ENCODE data around the gene RPRD1A. TPM values are rescaled to one million over a fixed set of nuclear protein-coding genes. Genes with fewer than 3 reads are reported as not detected.

RPRD1A gene
- total RNA-seq, 2 experiments from 2014 or later: 21.8 to 25.1 TPM

- peaks cover 33% of the 10 kb centered on the region for H3K36me3 Mint-ChIP-seq (ENCODE audit: low read depth)
- ChIA-PET CTCF (no interaction called here), POLR2A (interaction anchor here (1.8 to 3.2 kb wide), 2 partner anchors 67 to 92 kb away, joined by 4 to 24 read pairs; partner anchors contain the start of gene RMP24)
- H3K4me1 Mint-ChIP-seq (ENCODE audit: low read depth): peaks cover 60% of the 10 kb centered on the region
- H3K9me3 Mint-ChIP-seq: no peaks in the 10 kb centered on the region
- DNase-seq (no peak), ATAC-seq (ENCODE audit: poor library complexity) (no peak)
- Histone ChIP-seq H3K36me3 (ENCODE audit: insufficient read depth, low read length) (no peaks in the 10 kb centered on the region), H3K4me3 (ENCODE audit: low read length) (no peak overlapping the region), H3K9me3 (ENCODE audit: control insufficient read depth in 1 of 2, insufficient read depth in 1 of 2, low read length in 2 of 2) (no peaks in the 10 kb centered on the region), H3K4me1 (ENCODE audit: insufficient read depth, low read length) (peaks cover 17% of the 10 kb centered on the region), H3K27me3 (ENCODE audit: control insufficient read depth in 1 of 2, insufficient read depth in 2 of 2, low read length in 2 of 2) (no peaks in the 10 kb centered on the region), H3K27ac (ENCODE audit: low read depth in 1 of 2, low read length in 2 of 2) (no peak overlapping the region)
- peak overlapping the region; percentile 54 for H3K4me3 Mint-ChIP-seq
- TF ChIP-seq CTCF (IDR thresholded peaks at IDR 0.05): no peak
- H3K27ac Mint-ChIP-seq: no peak overlapping the region
- intact Hi-C loops (cut with DNase I, micrococcal nuclease): loop anchor here in 1 of 2 experiments (10.0 kb wide), 1 partner anchor 719 kb away; the partner anchor contains the start of gene ZNF24
- H3K27me3 Mint-ChIP-seq: no peaks in the 10 kb centered on the region
Observed at GRCh38 chr18:36064027-36064808, 3.1 kb downstream of the RPRD1A start.

GRCh38 chr18:36058674-36059073 lies 8.7 kb downstream of the RPRD1A start:
- no peak overlapping the region for H3K4me3 Mint-ChIP-seq
- no peaks in the 10 kb centered on the region for H3K9me3 Mint-ChIP-seq
- no peak overlapping the region for H3K27ac Mint-ChIP-seq
- Histone ChIP-seq H3K9me3 (ENCODE audit: control insufficient read depth in 1 of 2, insufficient read depth in 1 of 2, low read length in 2 of 2) (no peaks in the 10 kb centered on the region), H3K27ac (ENCODE audit: low read depth in 1 of 2, low read length in 2 of 2) (no peak overlapping the region), H3K27me3 (ENCODE audit: control insufficient read depth in 1 of 2, insufficient read depth in 2 of 2, low read length in 2 of 2) (no peaks in the 10 kb centered on the region), H3K4me3 (ENCODE audit: low read length) (no peak overlapping the region), H3K36me3 (ENCODE audit: insufficient read depth, low read length) (no peaks in the 10 kb centered on the region), H3K4me1 (ENCODE audit: insufficient read depth, low read length) (peaks cover 5% of the 10 kb centered on the region)
- ChIA-PET POLR2A (no interaction called here), CTCF (no interaction called here)
- intact Hi-C loops (cut with DNase I, micrococcal nuclease): no loop called here
- H3K36me3 Mint-ChIP-seq (ENCODE audit: low read depth): peaks cover 26% of the 10 kb centered on the region
- peaks cover 68% of the 10 kb centered on the region for H3K4me1 Mint-ChIP-seq (ENCODE audit: low read depth)
- no peak for TF ChIP-seq CTCF (IDR thresholded peaks at IDR 0.05)
- ATAC-seq (ENCODE audit: poor library complexity) (no peak), DNase-seq (no peak)
- no peaks in the 10 kb centered on the region for H3K27me3 Mint-ChIP-seq

GRCh38 chr18:36051760-36052159 lies 15.6 kb downstream of the RPRD1A start:
- H3K4me1 Mint-ChIP-seq (ENCODE audit: low read depth): peaks cover 66% of the 10 kb centered on the region
- no peak for ATAC-seq (ENCODE audit: poor library complexity)
- intact Hi-C loops (cut with DNase I, micrococcal nuclease): no loop called here
- ChIA-PET POLR2A (no interaction called here), CTCF (no interaction called here)
- no peak overlapping the region for H3K4me3 ChIP-seq (ENCODE audit: low read length)
- no peaks in the 10 kb centered on the region for H3K36me3 ChIP-seq (ENCODE audit: insufficient read depth, low read length)
- no peak overlapping the region for H3K4me3 Mint-ChIP-seq
- H3K36me3 Mint-ChIP-seq (ENCODE audit: low read depth): peaks cover 67% of the 10 kb centered on the region
- no peak for DNase-seq
- H3K4me1 ChIP-seq (ENCODE audit: insufficient read depth, low read length): no peaks in the 10 kb centered on the region
- no peaks in the 10 kb centered on the region for H3K27me3 Mint-ChIP-seq
- H3K27me3 ChIP-seq (ENCODE audit: control insufficient read depth in 1 of 2, insufficient read depth in 2 of 2, low read length in 2 of 2): no peaks in the 10 kb centered on the region
- peaks cover 0 to 8% of the 10 kb centered on the region in 2 experiments for H3K9me3 ChIP-seq (ENCODE audit: control insufficient read depth in 1 of 2, insufficient read depth in 1 of 2, low read length in 2 of 2)
- no peak for TF ChIP-seq CTCF (IDR thresholded peaks at IDR 0.05)
- no peak overlapping the region for H3K27ac ChIP-seq (ENCODE audit: low read depth in 1 of 2, low read length in 2 of 2)
- no peak overlapping the region for H3K27ac Mint-ChIP-seq
- H3K9me3 Mint-ChIP-seq: peaks cover 16% of the 10 kb centered on the region
